H9 (cell line): ENCODE results near the gene SLCO4A1. TPM values are rescaled to one million over a fixed set of nuclear protein-coding genes. Genes with fewer than 3 reads are reported as not detected.

Experiments used
- DNase-seq: peaks from one replicate; pipeline ENCODE4 v3.0.0-alpha.2; 2017
- H2AFZ ChIP-seq: one replicate; pipeline ENCODE4 v1.6.1; 2013; ENCODE audit warnings: mild to moderate bottlenecking, low read length, control low read depth, moderate library complexity
- H2AK5ac ChIP-seq: 2 replicates; pipeline ENCODE4 v1.6.1; 2013; ENCODE audit warnings: low read length, control low read depth, mixed read lengths; ENCODE audit not compliant: insufficient read length
- H2BK120ac ChIP-seq: one replicate; pipeline ENCODE4 v1.6.1; 2013; ENCODE audit warnings: low read depth, mild to moderate bottlenecking, low read length, control low read depth, inconsistent platforms; ENCODE audit not compliant: poor library complexity, severe bottlenecking
- H2BK12ac ChIP-seq: 2 replicates; pipeline ENCODE4 v1.6.1; 2013; ENCODE audit warnings: low read length, control low read depth, mixed read lengths, low read depth; ENCODE audit not compliant: insufficient read length
- H2BK15ac ChIP-seq: 2 replicates; pipeline ENCODE4 v1.6.1; 2013; ENCODE audit warnings: low read depth, low read length, control low read depth
- H2BK20ac ChIP-seq: one replicate; pipeline ENCODE4 v1.6.1; 2013; ENCODE audit warnings: low read depth, mild to moderate bottlenecking, low read length, control low read depth, inconsistent platforms; ENCODE audit not compliant: poor library complexity, severe bottlenecking
- H2BK5ac ChIP-seq: 2 replicates; pipeline ENCODE4 v1.6.1; 2013; ENCODE audit warnings: low read length, control low read depth, mixed read lengths; ENCODE audit not compliant: insufficient read length
- H3K14ac ChIP-seq: 2 replicates; pipeline ENCODE4 v1.6.1; 2013; ENCODE audit warnings: low read length, control low read depth; ENCODE audit not compliant: insufficient read depth
- H3K18ac ChIP-seq: 2 replicates; pipeline ENCODE4 v1.6.1; 2013; ENCODE audit warnings: low read depth, mild to moderate bottlenecking, mixed read lengths, low read length, control low read depth; ENCODE audit not compliant: insufficient read length
- H3K23ac ChIP-seq: 2 replicates; pipeline ENCODE4 v1.6.1; 2013; ENCODE audit warnings: low read length, control low read depth, mixed read lengths, low read depth; ENCODE audit not compliant: insufficient read length
- H3K23me2 ChIP-seq: 2 replicates; pipeline ENCODE4 v1.6.1; 2013; ENCODE audit warnings: low read depth, mild to moderate bottlenecking, mixed read lengths, low read length, control low read depth; ENCODE audit not compliant: insufficient read length, poor library complexity, severe bottlenecking
- H3K27ac ChIP-seq: 2 replicates; pipeline ENCODE4 v1.5.1; 2013; ENCODE audit warnings: low read length, control low read depth, mixed read lengths, low read depth; ENCODE audit not compliant: insufficient read length
- H3K27me3 ChIP-seq: 2 replicates; pipeline ENCODE4 v1.6.1; 2013; ENCODE audit warnings: low read length, control low read depth, inconsistent platforms; ENCODE audit not compliant: insufficient read depth
- H3K4ac ChIP-seq: 2 replicates; pipeline ENCODE4 v1.6.1; 2013; ENCODE audit warnings: low read depth, mild to moderate bottlenecking, control low read depth, inconsistent platforms, low read length, moderate library complexity
- H3K4me1 ChIP-seq: 2 replicates; pipeline ENCODE4 v1.6.1; 2013; ENCODE audit warnings: low read length, control low read depth, inconsistent platforms; ENCODE audit not compliant: insufficient read depth
- H3K4me2 ChIP-seq: 2 replicates; pipeline ENCODE4 v1.6.1; 2013; ENCODE audit warnings: low read length, control low read depth, mixed read lengths; ENCODE audit not compliant: insufficient read length, insufficient read depth
- H3K56ac ChIP-seq: 2 replicates; pipeline ENCODE4 v1.6.1; 2013; ENCODE audit warnings: low read depth, mild to moderate bottlenecking, mixed read lengths, low read length, control low read depth; ENCODE audit not compliant: insufficient read length
- H3K79me1 ChIP-seq: 2 replicates; pipeline ENCODE4 v1.6.1; 2013; ENCODE audit warnings: low read depth, mild to moderate bottlenecking, moderate library complexity, low read length, control low read depth, inconsistent platforms; ENCODE audit not compliant: insufficient read depth, poor library complexity, severe bottlenecking
- H3K79me2 ChIP-seq: 2 replicates; pipeline ENCODE4 v1.6.1; 2013; ENCODE audit warnings: low read length, control low read depth, inconsistent platforms; ENCODE audit not compliant: insufficient read depth
- H3K9ac ChIP-seq: 2 replicates; pipeline ENCODE4 v1.6.1; 2013; ENCODE audit warnings: low read length, control low read depth, mixed read lengths; ENCODE audit not compliant: insufficient read length; ENCODE audit errors: extremely low read depth
- H3K9me3 ChIP-seq: one replicate; pipeline ENCODE4 v1.6.1; 2013; ENCODE audit warnings: low read depth, low read length, inconsistent platforms; ENCODE audit not compliant: control insufficient read depth
- H3T11ph ChIP-seq: one replicate; pipeline ENCODE4 v1.6.1; 2013; ENCODE audit warnings: mild to moderate bottlenecking, low read length, control low read depth, inconsistent platforms
- H4K20me1 ChIP-seq: one replicate; pipeline ENCODE4 v1.6.1; 2013; ENCODE audit not compliant: control insufficient read depth, insufficient read length, insufficient read depth
- H4K5ac ChIP-seq: 2 replicates; pipeline ENCODE4 v1.6.1; 2013; ENCODE audit warnings: low read depth, mild to moderate bottlenecking, mixed read lengths, low read length, control low read depth; ENCODE audit not compliant: insufficient read length
- H4K8ac ChIP-seq: replicated peaks from 2 replicates; pipeline ENCODE4 v1.6.1; 2013; ENCODE audit warnings: low read length, control low read depth, mixed read lengths, low read depth; ENCODE audit not compliant: insufficient read length
- H4K91ac ChIP-seq: 2 replicates; pipeline ENCODE4 v1.6.1; 2013; ENCODE audit warnings: low read depth, mild to moderate bottlenecking, moderate library complexity, mixed read lengths, low read length, control low read depth; ENCODE audit not compliant: insufficient read length
- H3K27ac Mint-ChIP-seq, 3 experiments: 2 replicates in 2 of 3; 3 replicates in 1 of 3; pipeline ENCODE4 v1.8.0; 2020 to 2021; ENCODE audit warnings: mixed read lengths in 3 of 3, mild to moderate bottlenecking in 1 of 3, moderate library complexity in 1 of 3
- H3K27me3 Mint-ChIP-seq: 2 replicates; pipeline ENCODE4 v1.8.0; 2021; ENCODE audit warnings: low read depth, mild to moderate bottlenecking, moderate library complexity, mixed read lengths
- H3K36me3 Mint-ChIP-seq, 3 experiments: 2 replicates in 2 of 3; 3 replicates in 1 of 3; pipeline ENCODE4 v1.8.0; 2020 to 2021; ENCODE audit warnings: low read depth in 3 of 3, mixed read lengths in 3 of 3; ENCODE audit not compliant: insufficient read depth in 1 of 3
- H3K4me1 Mint-ChIP-seq, 2 experiments: 2 replicates each; pipeline ENCODE4 v1.8.0; 2020; ENCODE audit warnings: mixed read lengths in 2 of 2
- H3K4me3 Mint-ChIP-seq, 2 experiments: 2 replicates in 1 of 2; 3 replicates in 1 of 2; pipeline ENCODE4 v1.8.0; 2020 to 2021; ENCODE audit warnings: mild to moderate bottlenecking in 2 of 2, mixed read lengths in 2 of 2, moderate library complexity in 1 of 2
- H3K9me3 Mint-ChIP-seq, 2 experiments: 2 replicates in 1 of 2; 3 replicates in 1 of 2; pipeline ENCODE4 v1.8.0; 2020; ENCODE audit warnings: mild to moderate bottlenecking in 2 of 2, mixed read lengths in 2 of 2, moderate library complexity in 1 of 2
- CTCF ChIP-seq: fragments of 200-600 bp; sonication (generic); conservative IDR thresholded peaks from 3 replicates; pipeline ENCODE4 v1.8.0; 2021; ENCODE audit warnings: antibody characterized with exemption, mild to moderate bottlenecking
- WGBS: extraction: QIAGEN DNeasy Blood & Tissue Kit; methylation state at CpG from one replicate; pipeline ENCODE4 v1.1.7; 2013; ENCODE audit warnings: missing lambda C conversion rate, low lambda C conversion rate, mixed read lengths; ENCODE audit not compliant: insufficient read length; ENCODE audit errors: extremely low coverage; 5-methylcytosine and 5-hydroxymethylcytosine counted together
- total RNA-seq: library from RNA; stranded (reverse); gene quantifications from 2 replicates; pipeline ENCODE4 v1.2.1, GENCODE V29; 2021

SLCO4A1 gene
- total RNA-seq, 1 experiment from 2014 or later = 9.4 TPM

GRCh38 chr20:62667530-62668440 lies 25.5 kb downstream of the SLCO4A1 start:
- DNase-seq = no peak
- Histone ChIP-seq H3K18ac (no peak overlapping the region), H3K27me3 (no peaks in the 10 kb centered on the region), H3K4me2 (no peak overlapping the region), H4K91ac (no peak overlapping the region), H2BK12ac (no peak overlapping the region), H2BK5ac (no peak overlapping the region), H3K9me3 (no peaks in the 10 kb centered on the region), H3K27ac (no peak overlapping the region), H3T11ph (no peak overlapping the region), H3K4ac (no peak overlapping the region), H3K4me1 (no peaks in the 10 kb centered on the region), H2BK120ac (no peak overlapping the region), H4K5ac (no peak overlapping the region), H3K79me2 (no peaks in the 10 kb centered on the region), H4K8ac (no peak overlapping the region), H3K23ac (no peak overlapping the region), H3K14ac (no peak overlapping the region; the same call in 1 of the 2 replicates), H4K20me1 (no peaks in the 10 kb centered on the region), H2BK20ac (no peak overlapping the region), H3K23me2 (no peaks in the 10 kb centered on the region), H3K9ac (no peak overlapping the region), H3K56ac (no peak overlapping the region), H2AK5ac (no peak overlapping the region), H3K79me1 (no peaks in the 10 kb centered on the region), H2BK15ac (no peak overlapping the region), H2AFZ (no peak overlapping the region)
- no peak for TF ChIP-seq CTCF
- Mint-ChIP-seq H3K4me1 (peaks cover 10% of the 10 kb centered on the region in 2 experiments), H3K4me3 (no peak overlapping the region), H3K9me3 (no peaks in the 10 kb centered on the region), H3K27ac (no peak overlapping the region), H3K36me3 (peaks cover 0 to 2% (median 0%) of the 10 kb centered on the region in 3 experiments; a peak in 1 of 7 replicates), H3K27me3 (no peaks in the 10 kb centered on the region)
- WGBS = no CpG with 5 or more reads among the region's 30 CpGs
